Astrocyte (in vitro differentiated cells and primary cell): ENCODE measurements around the gene FARS2. TPM values are rescaled to one million over a fixed set of nuclear protein-coding genes. Genes with fewer than 3 reads are reported as not detected.
A peak's percentile ranks its signal among the peaks of the same experiment; 100 is the strongest.

Experiments used
- DNase-seq: peaks from one replicate; pipeline ENCODE4 v3.0.0-alpha.2; 2010; ENCODE audit warnings: low read depth
- FAIRE-seq: peaks from 2 replicates; lab custom pipeline; 2011; peaks lifted over from hg19 to GRCh38; lab: Jason Lieb, UNC
- H2AFZ ChIP-seq: 2 replicates; pipeline ENCODE4 v1.6.0; 2012; ENCODE audit warnings: low read depth, low read length, inconsistent platforms
- H3K27ac ChIP-seq: 2 replicates; pipeline ENCODE4 v1.5.1; 2011; ENCODE audit warnings: low read depth, low read length, inconsistent platforms
- H3K27me3 ChIP-seq: 2 replicates; pipeline ENCODE4 v1.6.0; 2011; ENCODE audit warnings: low read length, inconsistent platforms; ENCODE audit not compliant: insufficient read depth
- H3K36me3 ChIP-seq: 2 replicates; pipeline ENCODE4 v1.5.1; 2011; ENCODE audit warnings: low read length, inconsistent platforms; ENCODE audit not compliant: insufficient read depth
- H3K4me1 ChIP-seq: 2 replicates; pipeline ENCODE4 v1.5.1; 2011; ENCODE audit warnings: low read length, inconsistent platforms; ENCODE audit not compliant: insufficient read depth
- H3K4me2 ChIP-seq: 2 replicates; pipeline ENCODE4 v1.6.0; 2012; ENCODE audit warnings: low read length, inconsistent platforms
- H3K4me3 ChIP-seq: 2 replicates; pipeline ENCODE4 v1.5.1; 2011; ENCODE audit warnings: low read depth, mild to moderate bottlenecking, low read length, inconsistent platforms; ENCODE audit not compliant: insufficient read depth
- H3K79me2 ChIP-seq: 2 replicates; pipeline ENCODE4 v1.6.0; 2012; ENCODE audit warnings: mild to moderate bottlenecking, low read length, inconsistent platforms; ENCODE audit not compliant: insufficient read depth
- H3K9ac ChIP-seq: 2 replicates; pipeline ENCODE4 v1.6.0; 2012; ENCODE audit warnings: mild to moderate bottlenecking, low read length, inconsistent platforms
- H3K9me3 ChIP-seq: 2 replicates; pipeline ENCODE4 v1.5.1; 2012; ENCODE audit warnings: low read depth, mild to moderate bottlenecking, low read length, inconsistent platforms; ENCODE audit not compliant: insufficient read depth
- H4K20me1 ChIP-seq: 2 replicates; pipeline ENCODE4 v1.6.0; 2012; ENCODE audit warnings: low read length, inconsistent platforms; ENCODE audit not compliant: insufficient read depth
- H3K27ac Mint-ChIP-seq: one replicate; pipeline ENCODE4 v1.8.0; 2021; ENCODE audit warnings: mild to moderate bottlenecking, mixed read lengths; ENCODE audit not compliant: unreplicated experiment
- H3K27me3 Mint-ChIP-seq: one replicate; pipeline ENCODE4 v1.8.0; 2021; ENCODE audit warnings: low read depth, mixed read lengths; ENCODE audit not compliant: unreplicated experiment
- H3K36me3 Mint-ChIP-seq: one replicate; pipeline ENCODE4 v1.8.0; 2021; ENCODE audit warnings: low read depth, mixed read lengths; ENCODE audit not compliant: unreplicated experiment
- H3K4me1 Mint-ChIP-seq: one replicate; pipeline ENCODE4 v1.8.0; 2021; ENCODE audit warnings: low read depth, mixed read lengths; ENCODE audit not compliant: unreplicated experiment
- H3K4me3 Mint-ChIP-seq: one replicate; pipeline ENCODE4 v1.8.0; 2021; ENCODE audit warnings: mild to moderate bottlenecking, moderate library complexity, mixed read lengths; ENCODE audit not compliant: unreplicated experiment
- H3K9me3 Mint-ChIP-seq: one replicate; pipeline ENCODE4 v1.8.0; 2021; ENCODE audit warnings: mild to moderate bottlenecking, mixed read lengths; ENCODE audit not compliant: unreplicated experiment
- CTCF ChIP-seq: IDR thresholded peaks from 2 replicates; pipeline ENCODE4 v1.5.1; 2011; ENCODE audit warnings: low read depth, mild to moderate bottlenecking, inconsistent platforms, low read length, moderate library complexity; ENCODE audit not compliant: insufficient read depth
- EZH2 ChIP-seq: IDR thresholded peaks from 2 replicates; pipeline ENCODE4 v1.6.1; 2012; ENCODE audit warnings: mild to moderate bottlenecking, low read length, inconsistent platforms; ENCODE audit not compliant: insufficient read depth
- total RNA-seq: library from RNA; stranded (reverse); gene quantifications from 2 replicates; pipeline ENCODE4 v1.2.1, GENCODE V29; 2021

Gene FARS2
- total RNA-seq, 1 donor from 2014 or later, result 13.3 TPM

DNA sequence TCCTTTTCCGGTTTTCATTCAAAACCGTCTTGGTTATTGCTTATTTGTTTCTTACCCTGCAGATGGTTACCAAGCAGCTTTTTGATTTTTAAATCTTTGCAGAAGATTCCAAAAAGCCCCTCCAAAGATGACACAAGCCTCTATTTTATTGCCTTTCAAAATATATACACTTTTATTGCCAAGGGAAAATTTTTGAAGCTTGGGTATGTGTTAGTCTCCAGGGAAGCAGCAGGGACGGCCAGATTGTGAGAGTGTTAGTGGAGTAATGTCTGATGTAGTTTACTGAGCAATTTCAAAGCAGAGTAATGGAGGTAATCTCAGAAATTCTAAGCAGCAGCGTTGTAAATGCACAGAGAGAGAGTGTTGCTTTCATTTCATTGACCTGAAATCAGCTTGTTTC is 193.8 kb downstream of the FARS2 start:
- H3K4me1 Mint-ChIP-seq, result peaks cover 6% of the 10 kb centered on the region
- FAIRE-seq (peak; percentile 5), DNase-seq (no peak)
- H3K27ac Mint-ChIP-seq, result no peak overlapping the region
- Histone ChIP-seq H3K9me3 (no peaks in the 10 kb centered on the region), H3K79me2 (no peaks in the 10 kb centered on the region), H2AFZ (no peak overlapping the region), H4K20me1 (peaks cover 10% of the 10 kb centered on the region), H3K9ac (no peak overlapping the region), H3K27ac (no peak overlapping the region), H3K4me2 (no peak overlapping the region), H3K27me3 (no peaks in the 10 kb centered on the region), H3K36me3 (no peaks in the 10 kb centered on the region), H3K4me3 (no peak overlapping the region), H3K4me1 (no peaks in the 10 kb centered on the region)
- TF ChIP-seq CTCF, result no peak
- no peak for TF ChIP-seq EZH2
- H3K36me3 Mint-ChIP-seq, result no peaks in the 10 kb centered on the region
- no peak overlapping the region for H3K4me3 Mint-ChIP-seq
- no peaks in the 10 kb centered on the region for H3K9me3 Mint-ChIP-seq
- H3K27me3 Mint-ChIP-seq, result no peaks in the 10 kb centered on the region

- no peak overlapping the region for H3K4me2 ChIP-seq
- H3K4me3 Mint-ChIP-seq, result no peak overlapping the region
- TF ChIP-seq CTCF (no peak), EZH2 (no peak)
Observed at GRCh38 chr6:5457041-5457440, 195.7 kb downstream of the FARS2 start.

DNA sequence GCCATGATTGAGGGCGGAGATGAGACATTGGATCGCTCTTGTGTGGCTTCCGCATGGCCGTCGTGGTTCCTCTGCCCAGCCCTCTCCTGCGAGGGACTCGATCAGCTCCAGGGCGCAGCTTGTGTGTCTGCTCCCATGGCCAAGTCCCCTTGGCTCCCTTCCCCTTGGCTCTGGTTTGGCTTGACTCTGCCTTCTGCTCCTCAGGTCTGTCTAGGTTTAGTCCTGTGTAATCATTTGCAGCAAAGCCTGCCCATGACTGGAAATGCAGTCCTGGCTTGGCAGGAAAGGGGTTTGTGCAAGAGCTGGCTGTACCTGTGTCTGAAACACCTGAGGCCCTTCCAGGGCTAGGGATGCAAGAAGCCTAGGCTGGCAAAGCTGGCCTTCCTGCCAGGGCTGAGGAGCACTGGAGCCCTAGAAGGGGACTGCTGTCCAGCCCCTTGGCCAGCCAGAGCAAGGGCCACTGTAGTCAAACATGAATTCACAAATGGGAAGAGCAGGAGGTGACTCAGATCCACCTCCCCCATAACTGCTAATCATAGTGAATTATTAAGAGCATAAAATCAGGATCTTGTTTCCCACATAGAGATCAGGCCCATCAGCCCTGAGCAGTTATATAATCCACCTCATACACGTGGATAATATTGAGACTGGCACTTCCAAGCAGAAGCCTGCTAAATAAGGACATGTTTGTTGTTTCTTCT is 196.8 kb downstream of the FARS2 start:
- FAIRE-seq (no peak), DNase-seq (no peak)
- Histone ChIP-seq H3K27ac (no peak overlapping the region), H3K36me3 (no peaks in the 10 kb centered on the region), H4K20me1 (peaks cover 6% of the 10 kb centered on the region), H3K79me2 (no peaks in the 10 kb centered on the region), H3K9ac (no peak overlapping the region), H3K4me1 (no peaks in the 10 kb centered on the region), H3K4me2 (no peak overlapping the region), H3K4me3 (no peak overlapping the region), H3K9me3 (no peaks in the 10 kb centered on the region), H3K27me3 (no peaks in the 10 kb centered on the region), H2AFZ (no peak overlapping the region)
- H3K4me3 Mint-ChIP-seq, result no peak overlapping the region
- H3K27me3 Mint-ChIP-seq, result no peaks in the 10 kb centered on the region
- H3K4me1 Mint-ChIP-seq, result peaks cover 6% of the 10 kb centered on the region
- no peak for TF ChIP-seq EZH2
- TF ChIP-seq CTCF, result no peak
- H3K27ac Mint-ChIP-seq, result no peak overlapping the region
- no peaks in the 10 kb centered on the region for H3K9me3 Mint-ChIP-seq
- no peaks in the 10 kb centered on the region for H3K36me3 Mint-ChIP-seq

More at GRCh38 chr6:5457041-5457440, 195.7 kb downstream of the FARS2 start:
- peaks cover 6% of the 10 kb centered on the region for H3K4me1 Mint-ChIP-seq
- H4K20me1 ChIP-seq, result peaks cover 6% of the 10 kb centered on the region
- H3K79me2 ChIP-seq, result no peaks in the 10 kb centered on the region
- H3K36me3 Mint-ChIP-seq, result no peaks in the 10 kb centered on the region
- H3K27me3 Mint-ChIP-seq, result no peaks in the 10 kb centered on the region
- H3K9me3 Mint-ChIP-seq, result no peaks in the 10 kb centered on the region
- H3K4me3 ChIP-seq, result no peak overlapping the region
- H3K27ac ChIP-seq, result no peak overlapping the region
- no peaks in the 10 kb centered on the region for H3K4me1 ChIP-seq
- no peak overlapping the region for H2AFZ ChIP-seq
- DNase-seq (peak; percentile 56), FAIRE-seq (no peak)
- H3K9me3 ChIP-seq, result no peaks in the 10 kb centered on the region
- no peaks in the 10 kb centered on the region for H3K36me3 ChIP-seq
- no peaks in the 10 kb centered on the region for H3K27me3 ChIP-seq
- no peak overlapping the region for H3K27ac Mint-ChIP-seq
- H3K9ac ChIP-seq, result no peak overlapping the region
